ENCODE measurements around the gene RASSF7.
"Not testable (repeated sequence)": the region's sequence is repeated elsewhere in the genome, so short reads cannot be mapped to it uniquely, and the experiment has no call there.

The RASSF7 gene

DNA sequence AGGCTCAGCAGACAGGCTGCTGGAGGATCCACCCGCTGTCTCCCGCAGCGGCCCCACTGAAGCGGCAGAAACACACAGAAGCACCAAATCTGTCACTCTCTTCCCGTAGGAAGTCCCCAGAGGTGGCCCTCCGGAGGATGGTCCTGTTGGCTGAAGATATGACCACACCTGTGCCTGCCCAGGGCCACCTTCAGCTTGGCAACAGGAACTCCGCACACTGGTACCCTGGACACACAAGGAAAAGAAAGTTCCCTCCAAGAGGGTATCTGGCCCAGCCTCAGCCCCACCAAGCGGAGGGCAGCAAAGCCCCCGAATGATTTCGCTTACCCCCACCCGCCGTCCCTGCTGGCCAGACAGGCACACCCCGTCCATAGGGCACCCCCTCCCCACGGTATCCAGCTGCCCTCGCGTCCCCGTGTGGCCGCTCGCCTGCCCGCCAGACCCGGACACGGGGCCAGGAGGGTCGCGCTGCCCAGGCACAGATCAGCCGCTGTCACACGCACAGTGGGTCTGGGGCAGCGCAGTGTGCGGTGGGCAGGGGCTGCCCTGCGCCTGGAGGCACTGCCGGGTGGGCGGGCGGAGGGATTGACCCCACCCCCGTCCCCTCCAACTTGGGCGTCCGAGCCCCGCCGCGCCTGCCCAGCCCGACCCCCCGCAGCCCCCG lies 7.0 kb downstream of the RASSF7 start:
- peak overlapping the region in 1 of 2 experiments; percentile 67 for H3K4me3 ChIP-seq (ENCODE audit: low read depth in 1 of 2, low read length in 1 of 2)
- peaks cover 13 to 18% of the 10 kb centered on the region in 2 experiments for H3K4me1 ChIP-seq (ENCODE audit: control insufficient read depth in 1 of 2, insufficient read depth in 1 of 2, low read depth in 1 of 2, low read length in 1 of 2)
- TF ChIP-seq, protein P1, sequence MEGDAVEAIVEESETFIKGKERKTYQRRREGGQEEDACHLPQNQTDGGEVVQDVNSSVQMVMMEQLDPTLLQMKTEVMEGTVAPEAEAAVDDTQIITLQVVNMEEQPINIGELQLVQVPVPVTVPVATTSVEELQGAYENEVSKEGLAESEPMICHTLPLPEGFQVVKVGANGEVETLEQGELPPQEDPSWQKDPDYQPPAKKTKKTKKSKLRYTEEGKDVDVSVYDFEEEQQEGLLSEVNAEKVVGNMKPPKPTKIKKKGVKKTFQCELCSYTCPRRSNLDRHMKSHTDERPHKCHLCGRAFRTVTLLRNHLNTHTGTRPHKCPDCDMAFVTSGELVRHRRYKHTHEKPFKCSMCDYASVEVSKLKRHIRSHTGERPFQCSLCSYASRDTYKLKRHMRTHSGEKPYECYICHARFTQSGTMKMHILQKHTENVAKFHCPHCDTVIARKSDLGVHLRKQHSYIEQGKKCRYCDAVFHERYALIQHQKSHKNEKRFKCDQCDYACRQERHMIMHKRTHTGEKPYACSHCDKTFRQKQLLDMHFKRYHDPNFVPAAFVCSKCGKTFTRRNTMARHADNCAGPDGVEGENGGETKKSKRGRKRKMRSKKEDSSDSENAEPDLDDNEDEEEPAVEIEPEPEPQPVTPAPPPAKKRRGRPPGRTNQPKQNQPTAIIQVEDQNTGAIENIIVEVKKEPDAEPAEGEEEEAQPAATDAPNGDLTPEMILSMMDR (IDR thresholded peaks at IDR 0.05) = no peak
- no peaks in the 10 kb centered on the region for H3K9me3 ChIP-seq
- no peak overlapping the region for H3K27ac ChIP-seq
- peaks cover 15% of the 10 kb centered on the region for H3K36me3 ChIP-seq
- H3K27me3 ChIP-seq = peaks cover 70% of the 10 kb centered on the region

DNA sequence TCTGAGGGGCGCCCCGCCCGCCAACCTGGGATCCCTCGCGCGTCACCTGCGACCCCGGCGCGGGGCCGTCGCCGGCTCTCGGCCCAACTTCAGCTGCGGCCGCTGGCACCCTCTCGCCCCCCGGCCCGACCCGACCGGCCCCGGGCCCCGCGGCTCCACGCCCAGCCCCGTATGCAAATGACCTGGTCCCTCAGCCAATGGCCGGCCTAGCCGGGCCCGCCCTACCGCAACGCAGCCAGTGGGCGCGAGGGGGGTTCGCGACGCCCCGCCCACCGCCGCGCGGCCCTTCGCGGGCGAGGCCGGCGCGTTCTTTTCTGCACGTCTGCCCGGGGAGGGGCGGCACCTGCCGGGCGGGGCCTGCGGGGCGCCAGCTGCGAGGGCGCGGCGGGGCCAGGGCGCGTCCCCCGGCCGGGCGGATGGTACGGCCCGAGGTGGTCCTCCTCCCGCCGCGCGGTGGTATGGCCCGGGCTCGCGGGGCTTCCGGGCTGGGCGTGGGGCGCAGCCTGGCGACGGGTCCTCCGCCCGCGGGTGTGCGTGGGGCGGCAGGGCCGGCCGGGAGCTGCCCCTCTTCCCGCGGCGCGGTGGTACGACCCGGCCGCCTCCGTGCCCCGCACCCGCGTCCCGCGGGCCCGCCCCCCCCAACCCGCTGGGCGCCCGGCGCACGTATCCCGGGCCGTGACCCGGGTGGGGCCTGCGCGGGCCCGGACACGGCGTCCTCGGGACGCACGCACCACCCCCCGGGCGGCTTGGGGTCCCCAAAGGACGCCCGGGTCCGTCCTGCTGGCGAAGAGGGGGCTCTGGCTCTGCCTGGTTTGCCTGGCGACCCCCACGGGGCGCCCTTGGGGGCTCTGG lies 7.8 kb downstream of the RASSF7 start:
- Histone ChIP-seq H3K4me1 (ENCODE audit: control insufficient read depth in 1 of 2, insufficient read depth in 1 of 2, low read depth in 1 of 2, low read length in 1 of 2) (peaks cover 13 to 18% of the 10 kb centered on the region in 2 experiments), H3K9me3 (no peaks in the 10 kb centered on the region), H3K27me3 (peaks cover 77% of the 10 kb centered on the region), H3K36me3 (peaks cover 7% of the 10 kb centered on the region), H3K27ac (no peak overlapping the region), H3K4me3 (ENCODE audit: low read depth in 1 of 2, low read length in 1 of 2) (peak overlapping the region in 1 of 2 experiments; percentile 67)
- TF ChIP-seq, protein P1 (IDR thresholded peaks at IDR 0.05) = no peak

DNA sequence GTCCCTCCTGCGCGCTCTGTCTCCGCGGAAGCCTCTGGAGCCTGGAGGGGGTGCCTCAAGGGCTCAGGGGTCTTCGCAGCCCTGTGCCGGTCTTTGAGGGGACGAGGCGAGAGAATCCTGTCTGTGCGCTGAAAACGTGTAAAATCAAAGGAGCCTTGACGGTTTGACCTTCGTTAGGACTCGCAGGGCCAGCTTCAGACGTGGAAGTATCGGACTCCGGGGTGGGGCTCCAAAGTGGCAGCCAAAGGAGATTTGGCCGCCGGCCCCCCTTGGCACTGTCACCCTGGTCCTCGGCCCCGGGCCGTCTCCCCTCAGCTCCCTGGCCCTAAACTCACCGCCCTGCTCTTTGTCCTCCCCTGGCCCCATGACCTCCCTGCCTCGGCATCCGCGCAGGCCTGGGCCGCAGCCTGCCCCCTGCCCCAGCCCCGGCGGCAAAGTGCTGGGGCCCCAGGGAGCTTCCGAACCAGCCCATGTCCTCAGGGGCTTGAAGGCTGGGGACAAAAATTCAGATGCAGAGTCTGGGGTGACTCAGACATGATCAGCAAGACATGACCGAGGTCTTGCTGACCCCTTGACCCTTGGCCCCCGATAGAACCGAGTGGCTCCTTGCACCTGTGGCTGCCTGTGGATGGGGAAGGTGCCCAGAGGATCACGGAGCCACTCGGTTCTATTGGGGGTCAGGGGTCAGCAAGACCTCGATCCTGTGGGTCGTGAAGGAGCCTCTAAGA lies 8.6 kb downstream of the RASSF7 start:
- Histone ChIP-seq H3K36me3 (no peaks in the 10 kb centered on the region), H3K9me3 (no peaks in the 10 kb centered on the region), H3K27me3 (peaks cover 85% of the 10 kb centered on the region), H3K27ac (no peak overlapping the region), H3K4me3 (ENCODE audit: low read depth in 1 of 2, low read length in 1 of 2) (peak overlapping the region in 1 of 2 experiments; percentile 67), H3K4me1 (ENCODE audit: control insufficient read depth in 1 of 2, insufficient read depth in 1 of 2, low read depth in 1 of 2, low read length in 1 of 2) (peaks cover 13 to 18% of the 10 kb centered on the region in 2 experiments)
- TF ChIP-seq, protein P1 (IDR thresholded peaks at IDR 0.05) = no peak

DNA sequence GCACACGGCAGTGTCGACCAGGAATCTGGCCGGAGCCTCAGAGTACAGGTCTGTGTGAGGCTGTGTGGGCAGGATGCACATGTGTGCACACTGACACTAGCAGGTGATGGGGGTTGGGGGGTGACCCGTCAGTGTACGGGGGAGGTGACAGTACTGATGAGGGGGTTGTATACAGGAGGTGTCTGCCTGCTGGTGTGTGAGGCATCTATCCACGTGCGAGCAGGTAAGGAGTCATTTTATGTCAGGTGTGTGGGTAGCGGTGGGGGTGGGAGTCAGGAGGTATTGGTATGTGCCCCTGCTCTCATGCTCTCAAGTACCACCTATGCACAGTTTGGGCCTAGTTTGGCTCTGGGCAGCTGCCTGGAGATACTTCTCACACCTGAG lies 11.0 kb downstream of the RASSF7 start:
- H3K4me1 ChIP-seq (ENCODE audit: control insufficient read depth in 1 of 2, insufficient read depth in 1 of 2, low read depth in 1 of 2, low read length in 1 of 2) = peaks cover 25 to 27% of the 10 kb centered on the region in 2 experiments
- no peaks in the 10 kb centered on the region for H3K36me3 ChIP-seq
- no peak overlapping the region for H3K27ac ChIP-seq
- TF ChIP-seq, protein P1 (IDR thresholded peaks at IDR 0.05) = no peak
- peaks cover 89% of the 10 kb centered on the region for H3K27me3 ChIP-seq
- no peak overlapping the region for H3K4me3 ChIP-seq (ENCODE audit: low read depth in 1 of 2, low read length in 1 of 2)
- H3K9me3 ChIP-seq = no peaks in the 10 kb centered on the region

DNA sequence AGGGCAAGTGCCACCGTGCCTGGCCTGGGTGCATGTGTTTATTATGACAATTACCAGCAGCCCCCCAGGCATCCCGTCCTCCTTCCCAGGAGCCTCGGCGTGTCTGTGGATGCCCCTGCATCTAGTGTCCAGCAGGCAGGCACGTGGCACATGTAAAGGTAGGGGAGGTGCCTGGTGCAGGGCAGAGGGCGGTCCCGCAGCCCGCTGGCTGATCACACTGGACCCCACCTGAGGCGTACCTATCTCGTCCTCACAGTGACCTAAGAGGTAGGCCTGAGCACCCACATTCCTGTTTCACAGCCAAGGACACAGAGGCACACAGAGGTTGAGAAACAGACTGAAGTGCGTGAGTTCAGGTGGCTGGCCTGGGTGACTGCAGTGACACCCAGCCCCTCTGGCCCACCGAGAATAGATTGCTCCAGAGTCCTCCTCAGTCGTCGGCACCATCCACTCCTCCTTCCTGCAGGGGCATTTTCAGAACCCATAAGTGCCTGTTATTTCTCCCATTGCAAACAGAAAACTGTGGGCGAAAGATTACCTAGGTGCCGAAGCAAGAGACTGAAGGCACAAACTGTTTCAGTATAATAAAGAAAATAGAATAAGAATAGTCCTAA lies 12.5 kb downstream of the RASSF7 start:
- Histone ChIP-seq H3K27ac (no peak overlapping the region), H3K36me3 (no peaks in the 10 kb centered on the region), H3K4me3 (ENCODE audit: low read depth in 1 of 2, low read length in 1 of 2) (no peak overlapping the region), H3K27me3 (peaks cover 74% of the 10 kb centered on the region), H3K4me1 (ENCODE audit: control insufficient read depth in 1 of 2, insufficient read depth in 1 of 2, low read depth in 1 of 2, low read length in 1 of 2) (peaks cover 30 to 36% of the 10 kb centered on the region in 2 experiments), H3K9me3 (no peaks in the 10 kb centered on the region)
- TF ChIP-seq, protein P1 (IDR thresholded peaks at IDR 0.05) = no peak

DNA sequence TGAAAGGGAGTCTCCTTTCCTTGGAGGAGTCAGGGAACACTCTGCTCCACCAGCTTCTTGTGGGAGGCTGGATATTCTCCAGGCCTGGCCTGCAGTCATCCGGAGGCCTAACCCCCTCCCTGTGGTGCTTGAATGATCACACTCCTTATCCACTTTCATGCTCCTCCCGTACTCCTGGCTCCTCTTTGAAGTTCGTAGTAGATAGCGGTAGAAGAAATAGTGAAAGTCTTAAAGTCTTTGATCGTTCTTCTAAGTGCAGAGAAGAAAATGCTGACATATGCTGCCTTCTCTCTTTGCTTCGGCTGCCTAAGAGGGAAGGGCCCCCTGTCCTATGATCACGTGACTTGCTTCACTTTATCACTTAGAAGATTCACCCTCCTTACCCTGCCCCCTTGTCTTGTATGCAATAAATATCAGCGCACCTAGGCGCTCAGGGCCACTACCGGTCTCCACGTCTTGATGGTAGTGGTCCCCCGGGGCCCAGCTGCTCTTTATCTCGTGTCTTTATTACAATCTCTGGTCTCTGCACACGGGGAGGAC lies 13.3 kb downstream of the RASSF7 start:
- not testable (repeated sequence) for H3K4me3 ChIP-seq (ENCODE audit: low read depth in 1 of 2, low read length in 1 of 2)
- H3K27me3 ChIP-seq = peaks cover 66% of the 10 kb centered on the region

More for the DNA sequence above, 13.3 kb downstream of the RASSF7 start:
- not testable (repeated sequence) for H3K36me3 ChIP-seq, H3K27ac ChIP-seq, H3K9me3 ChIP-seq
- peaks cover 28 to 34% of the 10 kb centered on the region in 2 experiments for H3K4me1 ChIP-seq (ENCODE audit: control insufficient read depth in 1 of 2, insufficient read depth in 1 of 2, low read depth in 1 of 2, low read length in 1 of 2)
